HG02623 (cell line): ENCODE data around the gene ZBTB7C.

Source experiments
- ATAC-seq: cut with Tn5 transposase; IDR thresholded peaks from one replicate; pipeline ENCODE4 v1.9.1; 2021; ENCODE audit warnings: moderate library complexity; ENCODE audit not compliant: unreplicated experiment

ZBTB7C gene

DNA sequence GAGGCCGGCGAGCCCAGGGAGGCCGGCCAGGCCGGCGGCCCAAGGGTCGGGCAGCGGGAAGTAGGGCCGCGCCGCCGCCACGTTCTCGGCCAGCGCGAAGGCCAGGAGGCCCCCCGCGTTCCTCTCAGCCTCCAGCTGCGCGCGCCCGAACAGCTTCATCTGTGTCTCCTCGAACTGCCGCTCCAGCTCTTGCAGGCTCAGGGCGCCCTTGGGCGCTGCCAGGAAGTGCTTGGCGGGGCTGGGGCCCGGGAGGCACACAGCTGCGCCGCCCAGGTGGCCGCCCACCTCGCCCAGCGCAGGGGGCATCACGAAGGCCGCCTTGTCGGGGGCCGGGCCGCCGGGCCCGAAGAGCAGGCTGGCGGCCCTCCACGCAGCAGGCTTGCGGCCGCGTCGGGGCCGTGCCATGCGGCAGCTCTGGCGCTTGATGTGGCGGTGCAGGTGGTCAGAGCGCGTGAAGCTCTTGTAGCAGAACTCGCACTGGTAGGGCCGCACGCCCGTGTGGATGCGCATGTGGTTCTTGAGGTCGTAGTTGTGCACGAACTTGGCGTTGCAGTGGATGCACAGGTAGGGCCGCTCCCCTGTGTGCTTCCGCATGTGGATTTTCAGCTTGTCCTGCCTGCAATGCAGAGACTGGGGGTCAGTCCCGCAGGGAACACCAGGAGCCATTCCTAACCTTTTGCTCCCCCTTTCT lies 379.7 kb downstream of the ZBTB7C start:
- no peak for ATAC-seq

DNA sequence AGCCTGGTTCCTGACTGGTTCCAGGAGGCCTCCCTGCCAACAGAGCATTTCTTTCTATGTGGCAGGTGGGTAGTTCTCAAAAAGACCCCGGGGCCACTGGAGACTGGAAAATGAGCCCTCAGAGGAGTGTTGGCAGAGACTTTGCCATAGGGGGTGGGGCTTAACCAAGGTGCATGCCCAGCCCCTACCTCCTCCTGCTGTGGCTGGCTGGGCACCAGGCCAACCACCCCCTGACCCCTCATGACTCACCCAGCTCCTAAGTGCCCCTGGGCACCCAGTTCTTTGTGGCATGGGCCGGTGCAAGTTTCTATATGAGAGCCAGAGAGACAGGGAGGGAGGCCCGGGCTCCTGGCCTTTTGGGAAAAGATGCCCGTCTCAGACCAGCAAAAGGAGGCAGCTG lies 380.5 kb downstream of the ZBTB7C start:
- no peak for ATAC-seq

DNA sequence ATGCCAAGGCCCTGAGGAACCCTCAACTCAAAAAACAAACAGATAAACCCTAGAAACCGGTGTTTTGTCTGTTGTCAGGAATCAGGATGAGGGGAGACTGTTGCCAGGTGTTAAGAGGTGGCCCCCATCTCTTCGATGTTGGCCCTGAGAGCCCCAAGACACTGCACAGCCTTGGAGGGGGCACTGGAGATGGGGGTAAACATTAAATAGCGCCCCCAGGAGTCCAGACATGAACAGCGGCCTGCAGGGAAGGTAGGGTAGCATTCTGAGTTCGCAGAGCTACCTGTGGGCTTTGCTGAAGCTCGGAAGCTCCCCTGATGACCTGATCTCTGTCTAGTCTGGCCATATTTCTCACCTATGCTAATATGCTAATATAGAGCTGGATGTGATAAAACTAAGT lies 381.1 kb downstream of the ZBTB7C start:
- ATAC-seq, result no peak

DNA sequence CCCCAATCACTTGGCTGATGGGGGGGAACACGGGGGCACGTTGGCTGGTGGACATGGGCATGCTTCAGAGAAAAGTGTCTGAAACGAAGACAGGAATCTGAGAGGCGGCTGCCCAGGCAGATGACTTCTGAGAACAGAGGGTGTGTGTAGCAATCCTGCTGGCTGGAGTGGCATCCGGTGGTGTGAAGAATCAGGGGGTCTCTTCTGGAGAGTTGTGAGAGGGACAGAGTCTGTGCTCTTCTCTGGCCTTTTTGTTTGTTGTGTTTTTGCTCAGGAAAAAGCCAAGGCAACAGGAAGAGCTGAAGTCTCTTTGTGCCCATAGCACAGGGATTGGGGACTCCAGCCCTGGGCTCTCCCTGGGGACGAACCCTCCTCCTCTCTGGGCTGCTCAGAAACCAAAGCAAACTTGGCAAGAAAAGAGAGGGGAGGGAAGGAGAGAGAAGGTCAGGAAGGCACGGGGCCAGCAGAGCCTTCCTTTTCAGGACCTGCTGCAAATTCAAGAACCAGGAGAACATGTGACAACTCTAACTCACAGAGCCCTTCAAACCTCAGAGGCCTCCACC lies 381.7 kb downstream of the ZBTB7C start:
- ATAC-seq, result no peak

DNA sequence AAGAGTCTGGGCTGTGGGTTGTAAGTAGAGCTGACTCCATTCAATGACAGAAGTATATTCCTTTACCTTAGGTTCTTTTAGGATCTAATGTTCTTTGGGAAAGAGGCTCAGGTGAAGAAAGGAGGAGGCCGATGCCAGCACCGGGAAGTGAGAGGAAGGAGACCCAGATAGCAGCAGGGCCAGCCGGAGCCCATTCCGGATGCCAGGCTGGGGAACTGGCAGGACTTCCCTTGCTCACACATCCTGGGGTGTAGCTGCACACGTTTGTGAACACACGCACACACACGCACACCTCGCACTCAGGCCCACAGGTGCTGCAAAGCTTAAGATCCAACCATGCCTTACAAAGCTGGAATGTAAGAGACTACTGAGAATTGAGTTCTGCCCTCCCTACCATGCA lies 383.0 kb downstream of the ZBTB7C start:
- ATAC-seq, result no peak

DNA sequence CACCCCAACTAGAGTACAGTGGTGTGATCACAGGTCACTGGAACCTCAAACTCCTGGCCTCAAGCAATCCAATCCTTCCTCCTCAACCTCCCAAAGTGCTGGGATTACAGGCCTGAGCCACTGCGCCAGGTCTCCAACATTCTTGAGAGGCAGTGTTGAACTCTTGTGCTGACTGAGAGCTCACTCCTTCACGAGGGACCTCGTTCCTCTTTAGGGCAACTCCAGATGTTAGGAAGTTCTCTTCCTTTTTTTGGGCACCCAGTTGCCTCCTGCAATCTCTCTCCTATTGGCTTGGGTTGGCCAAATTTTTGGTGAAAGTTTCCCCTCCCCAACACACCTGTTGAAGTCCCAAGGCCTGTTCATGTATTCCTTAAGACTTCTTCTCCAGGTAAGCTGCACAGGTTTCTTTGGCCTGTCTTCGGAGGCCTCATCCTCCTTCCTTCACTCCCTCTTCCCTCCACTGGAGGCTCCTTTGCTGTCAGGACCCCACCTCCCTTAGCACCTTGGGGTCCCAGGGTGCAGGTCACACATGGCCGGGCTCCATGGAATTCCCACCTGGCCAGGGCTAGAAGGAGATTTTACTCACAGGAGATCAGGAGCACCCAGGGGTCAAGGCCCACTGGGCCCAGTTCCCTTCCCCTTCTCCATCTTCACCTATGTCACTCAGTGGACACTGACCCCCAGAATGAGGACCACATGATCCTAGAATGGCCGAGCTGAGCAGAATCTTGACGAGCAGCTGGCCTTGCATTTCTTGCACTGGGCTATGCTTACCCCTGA lies 384.1 kb downstream of the ZBTB7C start:
- ATAC-seq, result no peak

DNA sequence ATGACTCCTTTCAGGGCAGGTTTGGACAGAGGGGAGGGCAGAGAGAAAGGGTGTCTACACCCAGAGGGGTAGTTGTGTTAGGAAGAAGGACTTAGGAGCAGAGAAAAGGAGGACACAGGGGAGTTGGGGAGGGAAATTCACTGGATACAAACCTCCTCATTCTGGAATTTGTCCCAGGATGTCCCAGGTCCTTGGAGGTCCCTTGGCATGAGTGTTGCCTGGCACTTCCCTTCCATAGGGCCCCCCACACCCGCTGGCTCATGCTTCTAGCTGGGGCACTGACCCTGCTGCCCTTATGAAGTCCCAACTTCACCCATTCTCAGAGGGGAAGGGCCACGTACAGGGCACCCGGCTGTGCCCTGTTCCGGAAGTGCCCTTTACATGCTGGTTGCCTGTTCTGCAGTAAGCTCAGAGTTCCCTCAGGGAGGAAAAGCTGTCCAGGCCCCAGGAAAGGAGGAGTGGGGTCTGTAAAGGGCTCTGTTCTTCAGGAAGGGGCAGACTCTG lies 385.1 kb downstream of the ZBTB7C start:
- no peak for ATAC-seq

DNA sequence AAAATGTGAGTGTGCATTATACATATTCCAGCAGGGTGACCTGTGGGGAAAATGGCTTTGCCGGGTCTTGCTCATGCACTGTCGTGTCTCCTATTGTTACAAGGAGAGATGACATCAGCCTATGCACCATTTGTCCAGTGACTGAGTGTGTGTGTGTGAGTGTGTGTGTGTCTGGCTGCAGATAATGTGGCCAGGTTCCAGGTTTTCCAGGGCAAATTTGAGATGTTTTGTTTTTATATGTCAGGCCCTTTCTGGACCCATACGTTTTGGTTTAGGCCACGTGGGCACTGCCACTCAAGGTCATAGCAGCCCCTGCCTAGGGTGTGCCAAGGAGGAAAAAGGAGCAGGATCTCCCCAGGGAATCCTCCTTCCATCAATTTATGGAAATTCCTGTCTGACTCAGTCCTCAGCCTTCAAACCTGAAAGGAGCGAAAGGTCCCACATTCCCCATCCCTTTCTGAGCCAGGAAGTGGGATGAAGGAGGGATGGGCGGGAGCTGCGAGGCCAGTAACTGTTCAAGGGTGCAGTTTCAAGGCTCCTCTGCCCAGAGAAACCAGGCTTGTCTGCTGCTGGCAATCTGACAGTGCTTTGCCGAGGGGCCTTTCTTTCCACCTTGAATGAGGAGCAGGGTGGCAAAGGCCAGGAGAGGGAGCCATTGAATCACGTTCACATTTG lies 385.7 kb downstream of the ZBTB7C start:
- ATAC-seq, result no peak

DNA sequence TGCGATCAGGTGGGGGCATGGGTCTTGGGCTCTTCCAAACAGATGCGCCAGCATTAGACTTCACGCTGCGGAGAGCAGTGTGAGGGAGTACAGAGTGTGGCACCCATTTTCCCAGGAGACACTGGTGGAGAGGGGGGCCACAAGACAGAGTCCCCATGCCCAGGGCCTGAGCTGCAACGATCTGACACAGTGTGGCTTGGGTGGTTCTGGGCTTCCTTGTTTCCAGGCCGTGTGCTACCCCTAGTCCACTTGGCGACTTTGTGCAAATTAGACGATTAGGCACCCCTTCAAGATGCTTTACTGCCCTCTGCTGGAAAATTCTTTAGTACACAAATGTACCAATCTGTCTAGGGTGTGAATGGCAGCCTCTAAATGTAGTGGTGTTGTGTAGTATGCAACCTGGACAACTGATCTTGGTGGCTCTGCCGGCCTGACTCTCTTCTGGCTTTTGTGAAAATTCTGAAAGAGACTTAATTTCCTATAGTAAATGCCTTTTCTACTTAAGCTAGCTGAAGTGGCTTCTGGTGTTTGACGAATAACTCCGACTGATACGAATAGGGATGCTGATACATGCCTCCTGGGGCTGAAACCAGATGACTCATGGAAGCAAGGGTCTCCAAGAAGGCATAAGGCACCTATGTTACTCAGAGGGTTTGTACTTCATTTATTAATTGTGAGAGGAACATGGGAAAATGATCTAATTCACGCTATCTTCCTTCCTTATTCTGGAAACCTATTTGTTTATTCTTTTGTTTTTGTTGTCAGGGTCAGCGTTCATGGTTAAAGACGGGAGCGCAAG lies 386.5 kb downstream of the ZBTB7C start:
- no peak for ATAC-seq

DNA sequence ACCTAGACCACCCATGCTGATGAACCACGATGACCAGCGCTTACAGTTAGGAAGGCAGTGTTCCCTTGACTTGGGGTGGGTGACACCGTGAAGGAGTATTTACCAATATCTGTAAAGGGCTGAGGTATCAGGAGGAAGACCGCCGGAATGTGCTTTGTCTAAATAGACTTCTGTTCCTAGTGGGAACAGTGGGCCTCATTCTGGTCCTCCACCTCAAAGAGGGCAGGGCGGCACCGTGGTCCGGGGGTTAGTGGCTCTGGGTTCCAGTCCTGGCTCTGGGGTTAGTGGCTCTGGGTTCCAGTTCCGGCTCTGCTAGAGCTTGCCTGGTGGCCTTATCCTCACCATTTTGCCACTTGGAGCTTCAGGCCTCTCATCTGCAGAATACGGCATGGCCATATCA lies 387.2 kb downstream of the ZBTB7C start:
- ATAC-seq, result no peak

DNA sequence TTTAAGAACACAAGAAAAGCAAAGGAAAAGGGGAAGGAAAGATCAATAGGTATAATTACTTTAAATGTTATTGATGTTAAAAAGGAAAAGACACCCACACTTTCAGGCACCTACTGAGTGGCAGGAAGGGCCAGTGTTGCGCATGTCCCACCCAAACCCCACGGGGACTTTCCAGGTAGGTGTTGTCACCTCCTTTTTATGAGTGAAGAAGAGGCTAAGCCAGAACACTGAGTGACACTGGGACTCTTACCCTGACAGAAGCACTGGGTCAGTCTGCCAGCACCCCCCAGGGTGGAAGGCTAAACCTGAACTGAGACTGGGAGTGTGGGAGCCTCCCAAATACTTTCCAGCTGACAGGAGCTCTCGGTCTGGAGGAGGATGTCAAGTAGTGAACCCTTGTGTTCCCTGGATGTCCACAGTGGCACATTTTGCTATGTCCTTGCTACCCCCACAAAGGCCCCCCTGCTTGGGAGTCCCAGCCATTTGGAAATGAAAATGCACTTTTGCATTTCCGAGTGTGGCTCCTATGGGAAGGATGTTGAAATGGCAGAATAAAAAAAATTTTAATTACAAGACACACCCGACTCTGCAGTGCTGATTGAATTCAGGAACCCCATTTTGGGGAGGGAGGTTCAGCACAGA lies 387.8 kb downstream of the ZBTB7C start:
- no peak for ATAC-seq

DNA sequence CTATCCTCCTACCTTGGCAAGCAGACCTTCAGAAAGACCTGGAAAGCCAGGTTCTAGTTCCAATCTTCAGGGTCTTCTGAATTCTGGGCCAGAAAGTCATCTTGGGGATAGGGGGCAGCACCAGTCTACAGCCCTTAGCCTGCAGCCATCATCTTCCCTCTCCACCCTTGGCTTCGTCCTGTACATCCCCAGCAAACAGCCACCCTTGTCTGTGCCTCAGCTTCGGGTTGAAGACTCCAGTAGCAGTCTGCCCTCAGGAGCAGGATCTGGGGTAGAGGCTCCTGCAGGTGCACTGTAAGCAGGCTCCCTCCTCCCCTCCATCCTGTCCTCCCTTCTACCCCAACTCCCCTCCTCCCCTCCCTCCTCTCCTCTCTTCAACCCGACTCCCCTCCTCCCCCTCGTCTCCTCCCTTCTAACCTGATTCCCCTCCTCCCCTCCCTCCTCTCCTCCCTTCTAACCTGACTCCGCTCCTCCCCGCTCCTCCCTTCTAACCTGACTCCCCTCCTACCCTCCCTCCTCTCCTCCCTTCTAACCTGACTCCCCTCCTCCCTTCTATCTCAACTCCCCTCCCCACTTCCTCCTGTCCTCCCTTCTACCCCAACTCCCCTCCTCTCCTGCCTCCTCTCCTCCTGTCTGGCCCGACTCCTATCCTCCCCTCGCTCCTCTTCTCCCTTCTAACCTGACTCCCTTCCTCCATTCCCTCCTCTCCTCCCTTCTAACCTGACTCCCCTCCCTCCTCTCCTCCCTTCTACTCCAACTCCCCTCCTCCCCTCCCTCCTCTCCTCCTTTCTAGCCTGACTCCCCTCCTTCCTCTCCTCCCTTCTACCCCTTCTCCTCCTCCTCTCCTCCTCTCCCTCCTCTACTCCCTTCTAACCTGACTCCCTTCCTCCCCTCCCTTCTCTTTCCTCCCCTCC lies 388.6 kb downstream of the ZBTB7C start:
- ATAC-seq, result no peak

DNA sequence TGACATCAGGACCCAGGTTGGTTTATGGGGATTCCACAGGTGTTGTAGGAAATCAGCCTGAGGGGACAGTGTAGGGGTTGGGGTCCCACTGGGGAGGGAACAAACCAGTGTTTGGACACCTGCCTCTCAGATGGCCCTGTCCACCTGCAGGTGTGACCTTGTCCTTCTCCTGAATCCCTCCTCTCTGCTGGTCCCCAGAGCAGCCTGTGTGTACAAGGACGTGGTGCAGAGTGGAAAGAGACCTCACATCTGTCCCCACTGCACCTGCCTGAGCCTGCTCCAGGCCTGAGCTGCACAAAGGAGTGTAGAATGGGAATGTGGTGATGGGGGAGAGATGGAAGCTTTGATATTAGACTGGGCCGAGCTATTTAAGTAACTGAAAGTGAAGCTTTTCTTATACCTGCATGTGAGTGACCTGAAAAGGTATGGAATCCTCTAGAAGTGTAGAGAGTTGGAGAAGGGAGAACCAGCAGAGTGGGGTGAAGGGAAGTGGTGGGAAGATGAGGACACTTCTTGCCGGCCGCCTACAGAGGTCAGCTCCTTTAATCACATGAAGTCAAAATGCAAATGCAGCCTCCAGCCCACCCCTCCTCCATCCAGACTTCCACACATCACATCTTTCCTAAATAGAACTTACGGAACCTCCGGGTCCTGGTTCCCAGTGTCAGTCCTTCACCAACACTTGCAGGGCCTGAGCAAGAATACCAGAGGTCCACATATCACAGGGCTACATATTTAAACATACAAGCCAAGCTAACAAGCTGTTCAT lies 389.4 kb downstream of the ZBTB7C start:
- no peak for ATAC-seq

DNA sequence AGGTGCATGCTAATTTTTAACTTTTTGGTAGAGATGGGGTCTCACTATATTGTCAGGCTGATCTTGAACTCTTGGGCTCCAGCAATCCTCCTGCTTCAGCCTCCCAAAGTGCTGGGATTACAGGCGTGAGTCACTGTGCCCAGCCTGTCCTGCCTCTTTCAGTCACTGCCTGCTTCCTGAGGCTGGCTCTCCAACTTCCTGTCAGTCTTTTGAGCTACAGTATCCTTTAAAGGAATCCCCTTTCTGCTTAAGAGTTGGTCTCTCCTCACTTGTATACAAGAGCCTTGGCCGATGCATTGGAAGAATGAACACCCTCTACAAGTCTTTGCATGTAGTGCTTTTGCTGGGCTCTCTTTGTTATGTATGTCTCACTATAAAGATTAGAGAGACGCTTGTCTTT lies 390.3 kb downstream of the ZBTB7C start:
- ATAC-seq, result no peak

DNA sequence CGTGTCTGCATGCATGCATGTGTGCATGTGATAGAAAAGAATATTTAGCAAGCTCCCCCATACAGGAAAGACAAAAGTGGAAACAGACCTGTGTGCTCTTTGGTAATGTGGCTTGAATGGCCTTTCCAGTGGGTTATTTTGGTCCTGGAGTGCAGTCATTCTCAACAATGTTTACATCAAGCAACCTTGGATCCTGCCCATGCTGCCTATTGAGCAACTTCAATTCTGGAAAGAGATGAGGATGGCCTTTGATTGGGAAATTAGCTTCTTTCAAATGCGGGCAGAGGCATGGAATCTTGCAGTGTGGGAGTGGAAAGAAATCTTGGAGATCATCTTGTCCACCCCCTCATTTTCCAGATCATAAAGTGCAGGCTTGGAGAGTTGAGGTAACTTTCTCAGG lies 391.5 kb downstream of the ZBTB7C start:
- no peak for ATAC-seq

DNA sequence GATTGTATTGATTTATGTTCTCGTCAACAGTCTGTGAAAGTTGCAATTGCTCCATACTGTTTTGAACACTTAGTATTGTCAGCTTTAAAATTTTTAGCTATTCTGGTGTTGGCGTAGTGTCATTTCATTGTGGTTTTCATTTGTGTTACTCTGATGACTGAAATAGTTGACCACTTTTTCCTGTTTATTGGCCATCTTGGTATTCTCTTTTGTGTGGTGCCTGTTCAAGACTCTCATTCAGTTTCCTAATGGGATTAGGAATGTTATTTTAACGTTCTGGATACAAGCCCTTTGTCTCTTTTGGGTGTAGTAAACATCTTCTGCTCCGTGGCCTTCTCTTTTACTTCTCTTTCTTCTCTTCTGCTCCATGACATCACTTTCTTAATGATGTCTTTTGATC lies 396.0 kb downstream of the ZBTB7C start:
- ATAC-seq, result no peak

DNA sequence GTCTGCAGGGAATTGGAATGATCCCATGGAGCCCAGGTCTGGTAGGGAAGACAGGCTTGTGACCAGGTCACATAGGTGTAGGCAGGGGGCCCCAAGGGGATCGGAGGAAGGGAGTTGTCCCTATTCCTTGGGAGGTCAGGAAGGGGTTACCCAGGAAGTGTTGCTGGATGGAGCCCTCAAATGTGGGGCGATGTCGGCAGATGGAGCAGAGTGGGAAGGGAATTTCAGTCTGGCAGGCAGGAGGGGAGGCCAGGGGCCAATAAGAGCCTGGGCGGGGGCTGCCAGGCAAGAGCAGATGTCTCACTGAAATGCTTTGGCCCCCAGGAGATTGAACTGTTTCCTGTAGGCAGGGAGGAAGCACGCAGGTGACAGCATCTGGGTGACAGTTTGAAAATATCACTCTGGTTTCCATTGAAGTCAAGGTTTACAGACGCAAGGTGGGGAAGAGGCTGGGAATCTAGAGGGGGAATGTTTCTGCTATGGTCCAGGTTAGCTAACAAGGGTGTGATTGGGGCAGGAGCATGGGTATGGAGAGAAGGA lies 397.2 kb downstream of the ZBTB7C start:
- ATAC-seq, result no peak

DNA sequence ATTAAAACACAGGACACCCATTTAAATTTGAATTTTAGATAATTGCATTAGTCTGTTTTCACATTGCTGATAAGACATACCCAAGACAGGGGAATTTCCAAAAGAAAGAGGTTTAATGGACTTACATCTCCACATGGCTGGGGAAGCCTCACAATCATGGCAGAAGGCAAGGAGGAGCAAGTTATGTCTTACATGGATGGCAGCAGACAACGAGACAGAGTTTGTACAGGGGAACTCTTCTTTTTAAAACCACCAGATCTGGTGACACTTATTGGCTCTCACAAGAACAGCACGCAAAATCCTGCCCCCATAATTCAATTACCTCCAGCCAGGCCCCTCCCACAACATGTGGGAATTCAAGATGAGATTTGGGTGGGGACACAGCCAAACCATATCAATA lies 398.9 kb downstream of the ZBTB7C start:
- no peak for ATAC-seq
